Measurements from ENCODE around the gene INPP5D. TPM values are rescaled to one million over a fixed set of nuclear protein-coding genes. Genes with fewer than 3 reads are reported as not detected.

INPP5D gene
- total RNA-seq, 1 experiment from 2014 or later: 12.7 TPM

DNA sequence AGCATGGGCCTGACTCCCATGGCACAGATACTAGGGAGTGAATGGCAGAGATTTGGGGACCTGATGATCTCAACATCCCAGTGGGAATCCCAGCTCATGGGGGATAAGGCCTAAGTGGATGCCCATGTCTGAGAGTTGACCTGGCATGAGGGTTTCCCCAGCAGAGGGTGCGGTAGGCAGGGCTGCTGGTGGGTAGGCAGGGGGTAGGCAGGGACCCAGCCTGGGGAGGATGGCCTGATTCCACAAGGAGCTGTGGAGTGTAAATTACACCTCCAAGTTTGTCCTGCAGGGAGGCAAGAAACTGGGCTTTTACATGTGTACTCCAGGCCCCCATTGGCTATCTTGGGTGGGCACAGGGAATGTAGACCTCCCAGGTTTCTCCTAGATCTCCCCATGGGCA, 46.9 kb downstream of the INPP5D start:
- no peak overlapping the region for H3T11ph ChIP-seq (ENCODE audit: low read length)
- H3K23ac ChIP-seq (ENCODE audit: insufficient read length, low read depth, low read length): no peak overlapping the region
- H3K27me3 ChIP-seq (ENCODE audit: insufficient read depth, low read length): no peaks in the 10 kb centered on the region
- H2BK12ac ChIP-seq (ENCODE audit: insufficient read length, low read depth, low read length): no peak overlapping the region
- H3K23me2 ChIP-seq (ENCODE audit: insufficient read length, low read depth, low read length, poor library complexity, severe bottlenecking): no peaks in the 10 kb centered on the region
- H3K9ac ChIP-seq (ENCODE audit: extremely low read depth, insufficient read length, low read length): no peak overlapping the region
- no peak overlapping the region for H3K56ac ChIP-seq (ENCODE audit: insufficient read length, low read depth, low read length)
- H4K8ac ChIP-seq (replicated peaks; ENCODE audit: insufficient read length, low read depth, low read length): no peak overlapping the region
- H2AFZ ChIP-seq (ENCODE audit: low read length): no peak overlapping the region
- peaks cover 0 to 6% of the 10 kb centered on the region in 2 experiments; a peak in 2 of 5 replicates for H3K9me3 Mint-ChIP-seq
- no peaks in the 10 kb centered on the region for H3K36me3 Mint-ChIP-seq (ENCODE audit: insufficient read depth in 1 of 3, low read depth in 3 of 3)
- no peak overlapping the region for H3K27ac ChIP-seq (ENCODE audit: insufficient read length, low read depth, low read length)
- H4K5ac ChIP-seq (ENCODE audit: insufficient read length, low read depth, low read length): no peak overlapping the region
- no peak overlapping the region for H2AK5ac ChIP-seq (ENCODE audit: insufficient read length, low read length)
- H3K9me3 ChIP-seq (ENCODE audit: control insufficient read depth, low read depth, low read length): no peaks in the 10 kb centered on the region
- DNase-seq: no peak
- peaks cover 6% of the 10 kb centered on the region for H3K27me3 Mint-ChIP-seq (ENCODE audit: low read depth)
- H2BK120ac ChIP-seq (ENCODE audit: low read depth, low read length, poor library complexity, severe bottlenecking): no peak overlapping the region
- no peak overlapping the region for H2BK15ac ChIP-seq (ENCODE audit: low read depth, low read length)
- H3K4me3 Mint-ChIP-seq: no peak overlapping the region
- no peaks in the 10 kb centered on the region for H3K79me1 ChIP-seq (ENCODE audit: insufficient read depth, low read depth, low read length, poor library complexity, severe bottlenecking)
- no peak overlapping the region for H2BK5ac ChIP-seq (ENCODE audit: insufficient read length, low read length)
- no peak overlapping the region for H3K27ac Mint-ChIP-seq
- no CpG with 5 or more reads among the region's 1 CpG for WGBS (ENCODE audit: extremely low coverage, insufficient read length, low lambda C conversion rate)
- TF ChIP-seq, protein P1, sequence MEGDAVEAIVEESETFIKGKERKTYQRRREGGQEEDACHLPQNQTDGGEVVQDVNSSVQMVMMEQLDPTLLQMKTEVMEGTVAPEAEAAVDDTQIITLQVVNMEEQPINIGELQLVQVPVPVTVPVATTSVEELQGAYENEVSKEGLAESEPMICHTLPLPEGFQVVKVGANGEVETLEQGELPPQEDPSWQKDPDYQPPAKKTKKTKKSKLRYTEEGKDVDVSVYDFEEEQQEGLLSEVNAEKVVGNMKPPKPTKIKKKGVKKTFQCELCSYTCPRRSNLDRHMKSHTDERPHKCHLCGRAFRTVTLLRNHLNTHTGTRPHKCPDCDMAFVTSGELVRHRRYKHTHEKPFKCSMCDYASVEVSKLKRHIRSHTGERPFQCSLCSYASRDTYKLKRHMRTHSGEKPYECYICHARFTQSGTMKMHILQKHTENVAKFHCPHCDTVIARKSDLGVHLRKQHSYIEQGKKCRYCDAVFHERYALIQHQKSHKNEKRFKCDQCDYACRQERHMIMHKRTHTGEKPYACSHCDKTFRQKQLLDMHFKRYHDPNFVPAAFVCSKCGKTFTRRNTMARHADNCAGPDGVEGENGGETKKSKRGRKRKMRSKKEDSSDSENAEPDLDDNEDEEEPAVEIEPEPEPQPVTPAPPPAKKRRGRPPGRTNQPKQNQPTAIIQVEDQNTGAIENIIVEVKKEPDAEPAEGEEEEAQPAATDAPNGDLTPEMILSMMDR (conservative IDR thresholded peaks at IDR 0.05): no peak
- H3K4me2 ChIP-seq (ENCODE audit: insufficient read depth, insufficient read length, low read length): no peak overlapping the region
- H2BK20ac ChIP-seq (ENCODE audit: low read depth, low read length, poor library complexity, severe bottlenecking): no peak overlapping the region
- H3K4me1 Mint-ChIP-seq: 0 out of 4 replicates have a peak, but pooled peaks cover 0 to 4% of the 10 kb centered on the region in 2 experiments
- H3K4ac ChIP-seq (ENCODE audit: low read depth, low read length): no peak overlapping the region
- H3K18ac ChIP-seq (ENCODE audit: insufficient read length, low read depth, low read length): no peak overlapping the region
- H3K14ac ChIP-seq (ENCODE audit: insufficient read depth, low read length): no peak overlapping the region
- H3K4me1 ChIP-seq (ENCODE audit: insufficient read depth, low read length): no peaks in the 10 kb centered on the region
- no peaks in the 10 kb centered on the region for H4K20me1 ChIP-seq (ENCODE audit: control insufficient read depth, insufficient read depth, insufficient read length)
- H4K91ac ChIP-seq (ENCODE audit: insufficient read length, low read depth, low read length): no peak overlapping the region
- no peaks in the 10 kb centered on the region for H3K79me2 ChIP-seq (ENCODE audit: insufficient read depth, low read length)
